ENCODE data around the gene HECTD4. TPM values are rescaled to one million over a fixed set of nuclear protein-coding genes. Genes with fewer than 3 reads are reported as not detected.
A peak's percentile ranks its signal among the peaks of the same experiment; 100 is the strongest.

Gene HECTD4
- total and polyA plus RNA-seq, 2 of the 4 experiments (the other 2 are of a cell fraction): 12.9 to 13.0 TPM

DNA sequence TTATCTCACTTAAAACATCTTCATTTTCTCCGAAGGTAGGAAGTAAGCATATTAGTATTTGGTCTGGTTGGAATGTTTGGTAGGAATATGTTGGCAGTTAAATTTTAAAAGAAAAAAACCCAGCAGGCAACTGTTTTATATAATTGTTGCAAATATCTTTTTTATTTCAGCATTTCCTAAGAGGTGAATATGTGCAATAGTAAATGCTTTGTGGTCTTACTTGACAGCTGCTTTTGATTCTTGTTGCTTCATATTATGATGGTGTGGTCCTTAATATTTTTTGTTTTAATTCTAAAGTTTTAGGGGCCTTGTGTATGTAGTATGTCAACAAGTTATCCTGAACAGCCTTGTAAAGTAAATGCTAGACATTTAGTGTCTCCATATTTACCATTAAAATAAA lies 250.5 kb downstream of the HECTD4 start:
- H3K79me1 ChIP-seq (ENCODE audit: low read depth in 1 of 2, low read length in 2 of 2): peaks cover 19 to 66% of the 10 kb centered on the region in 2 experiments
- no peak overlapping the region for H4K91ac ChIP-seq (ENCODE audit: insufficient read depth, low read depth, low read length)
- no peak overlapping the region for H3K9ac ChIP-seq (ENCODE audit: low read depth, low read length)
- no peak for TF ChIP-seq BHLHE40 (IDR thresholded peaks at IDR 0.05; ENCODE audit: low read depth, low read length)
- TF ChIP-seq, protein P1, sequence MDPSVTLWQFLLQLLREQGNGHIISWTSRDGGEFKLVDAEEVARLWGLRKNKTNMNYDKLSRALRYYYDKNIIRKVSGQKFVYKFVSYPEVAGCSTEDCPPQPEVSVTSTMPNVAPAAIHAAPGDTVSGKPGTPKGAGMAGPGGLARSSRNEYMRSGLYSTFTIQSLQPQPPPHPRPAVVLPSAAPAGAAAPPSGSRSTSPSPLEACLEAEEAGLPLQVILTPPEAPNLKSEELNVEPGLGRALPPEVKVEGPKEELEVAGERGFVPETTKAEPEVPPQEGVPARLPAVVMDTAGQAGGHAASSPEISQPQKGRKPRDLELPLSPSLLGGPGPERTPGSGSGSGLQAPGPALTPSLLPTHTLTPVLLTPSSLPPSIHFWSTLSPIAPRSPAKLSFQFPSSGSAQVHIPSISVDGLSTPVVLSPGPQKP (IDR thresholded peaks at IDR 0.05; ENCODE audit: borderline replicate concordance, low read depth, low read length): no peak
- TF ChIP-seq, protein P2, sequence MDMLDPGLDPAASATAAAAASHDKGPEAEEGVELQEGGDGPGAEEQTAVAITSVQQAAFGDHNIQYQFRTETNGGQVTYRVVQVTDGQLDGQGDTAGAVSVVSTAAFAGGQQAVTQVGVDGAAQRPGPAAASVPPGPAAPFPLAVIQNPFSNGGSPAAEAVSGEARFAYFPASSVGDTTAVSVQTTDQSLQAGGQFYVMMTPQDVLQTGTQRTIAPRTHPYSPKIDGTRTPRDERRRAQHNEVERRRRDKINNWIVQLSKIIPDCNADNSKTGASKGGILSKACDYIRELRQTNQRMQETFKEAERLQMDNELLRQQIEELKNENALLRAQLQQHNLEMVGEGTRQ (IDR thresholded peaks at IDR 0.05; ENCODE audit: low read depth, low read length): no peak
- TF ChIP-seq CEBPB (IDR thresholded peaks at IDR 0.05; ENCODE audit: low read depth, low read length): no peak
- TF ChIP-seq MAZ (IDR thresholded peaks at IDR 0.05; ENCODE audit: borderline replicate concordance, low read depth, low read length): no peak
- TF ChIP-seq MAFK (IDR thresholded peaks at IDR 0.05; ENCODE audit: low read depth, low read length): no peak
- TF ChIP-seq RAD21 (IDR thresholded peaks at IDR 0.05; ENCODE audit: low read length): no peak
- no peaks in the 10 kb centered on the region for H3K9me3 ChIP-seq (ENCODE audit: control insufficient read depth, insufficient read depth, low read length)
- DNase-seq: no peak
- H4K8ac ChIP-seq (ENCODE audit: low read depth in 2 of 2, low read length in 2 of 2): no peak overlapping the region
- no peak overlapping the region for H2AFZ ChIP-seq (replicated peaks; ENCODE audit: low read length, poor library complexity)
- dilution Hi-C loops (cut with HindIII; ENCODE audit: low sequenced_read_pairs, unreplicated experiment) (no loop called here), intact Hi-C loops (cut with micrococcal nuclease) (loop anchor here (10.0 kb wide), 1 partner anchor 87 kb away; no protein-coding TSS in a partner anchor), in situ Hi-C loops (cut with MboI; ENCODE audit: low sequenced_read_pairs) (no loop called here)
- H3K4me1 ChIP-seq (ENCODE audit: control insufficient read depth, insufficient read depth, low read length): peaks cover 8% of the 10 kb centered on the region
- H3K14ac ChIP-seq (replicated peaks; ENCODE audit: low read depth, low read length): no peak overlapping the region
- no peak overlapping the region for H2AK9ac ChIP-seq (replicated peaks; ENCODE audit: low read depth, low read length, poor library complexity)
- POLR2A ChIA-PET (ENCODE audit: unreplicated experiment): interaction anchor here (0.6 kb wide), 1 partner anchor 187 kb away, joined by 10 read pairs; no protein-coding TSS in a partner anchor
- H2BK120ac ChIP-seq (ENCODE audit: low read depth, low read length): no peak overlapping the region
- H3K27ac ChIP-seq (ENCODE audit: insufficient read depth, low read length): no peak overlapping the region
- WGBS, 2 experiments (ENCODE audit: extremely low coverage in 2 of 2, insufficient read length in 1 of 2): no CpG with 5 or more reads among the region's 1 CpG
- no peak overlapping the region for H3K4me3 ChIP-seq (ENCODE audit: insufficient read depth, low read depth, low read length)
- no peak overlapping the region for H3K56ac ChIP-seq (ENCODE audit: extremely low read depth, insufficient read depth, low read length)
- no peak overlapping the region for H3K23ac ChIP-seq (ENCODE audit: low read depth, low read length)
- no peak overlapping the region for H4K5ac ChIP-seq (ENCODE audit: low read depth, low read length)
- no peak overlapping the region for H3K18ac ChIP-seq (ENCODE audit: low read depth, low read length)
- CTCF ChIA-PET: interaction anchor here (0.6 to 1.0 kb wide), 2 partner anchors 9 to 52 kb away, joined by 3 read pairs; no protein-coding TSS in a partner anchor
- peaks cover 4% of the 10 kb centered on the region; the same call in 1 of the 2 replicates for H4K20me1 ChIP-seq (ENCODE audit: insufficient read depth, low read length)
- peaks cover 12% of the 10 kb centered on the region; the same call in 1 of the 2 replicates for H3K9me1 ChIP-seq (ENCODE audit: insufficient read depth, low read length)
- no peak overlapping the region for H2BK20ac ChIP-seq (ENCODE audit: low read depth, low read length)
- BruUV-seq (replicated peaks): no TSS peak
- H2BK5ac ChIP-seq (ENCODE audit: low read depth, low read length, poor library complexity, severe bottlenecking): peak overlapping the region; percentile 41
- peaks cover 31% of the 10 kb centered on the region for H3K36me3 ChIP-seq (ENCODE audit: control insufficient read depth, insufficient read depth, low read length)
- H2AK5ac ChIP-seq (ENCODE audit: low read depth, low read length): no peak overlapping the region
- no peak for ATAC-seq (ENCODE audit: low read depth)
- no peaks in the 10 kb centered on the region for H3K27me3 ChIP-seq (ENCODE audit: control insufficient read depth, insufficient read depth, low read length)
- H3K4me2 ChIP-seq (ENCODE audit: low read depth, low read length): peak overlapping the region; percentile 30; the same call in 1 of the 2 replicates
- H3K4ac ChIP-seq (ENCODE audit: low read depth, low read length): no peak overlapping the region
- H2BK15ac ChIP-seq (ENCODE audit: low read depth, low read length): no peak overlapping the region

Measured in IMR-90 (cell line).